Measurements from ENCODE around the gene PSAP. TPM values are rescaled to one million over a fixed set of nuclear protein-coding genes. Genes with fewer than 3 reads are reported as not detected.

Gene PSAP
- polyA plus RNA-seq, 1 donor from 2014 or later: 651 TPM

DNA sequence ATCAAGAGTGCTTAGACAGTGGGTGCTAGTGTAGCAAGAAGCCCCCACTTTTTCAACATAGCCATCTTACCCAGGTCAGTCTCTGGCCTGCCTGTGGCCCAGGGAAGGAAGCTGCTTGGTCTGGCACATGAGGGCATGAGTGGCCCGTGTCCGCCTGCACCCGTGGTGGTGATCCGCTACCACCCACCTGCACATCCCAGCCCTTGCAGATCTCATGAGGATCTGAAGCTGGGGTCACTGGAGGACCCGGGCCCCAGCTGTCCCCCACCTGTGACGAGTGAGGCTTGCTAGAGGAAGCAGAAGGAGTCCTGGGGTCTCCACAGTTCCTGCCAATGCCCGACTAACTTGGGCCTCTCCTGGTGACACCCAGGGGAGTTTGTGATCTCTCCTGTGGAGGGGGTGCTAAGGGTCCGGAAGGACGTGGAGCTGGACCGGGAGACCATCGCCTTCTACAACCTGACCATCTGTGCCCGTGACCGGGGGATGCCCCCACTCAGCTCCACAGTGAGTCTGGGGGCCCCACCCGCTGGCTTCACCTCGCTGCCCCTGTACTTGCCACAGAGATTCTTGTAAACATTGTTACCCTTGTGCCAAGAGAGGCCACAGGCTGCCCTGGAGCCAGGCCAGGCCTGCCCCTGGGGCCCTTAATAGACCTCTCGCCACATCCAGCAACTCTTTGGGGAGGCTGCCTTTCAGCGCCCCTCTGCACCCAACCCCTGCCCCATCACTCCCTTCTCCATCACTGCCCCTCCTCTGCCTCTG is 67.0 kb downstream of the PSAP start:
- H3K27ac ChIP-seq (ENCODE audit: low read length): no peak overlapping the region
- TF ChIP-seq EZH2 (IDR thresholded peaks at IDR 0.05; ENCODE audit: borderline replicate concordance, insufficient read depth, low read length, poor library complexity, severe bottlenecking) (no peak), REST (IDR thresholded peaks at IDR 0.05; ENCODE audit: borderline replicate concordance) (no peak), POLR2AphosphoS5 (IDR thresholded peaks at IDR 0.05) (no peak), RAD21 (conservative IDR thresholded peaks at IDR 0.05) (no peak)
- no peaks in the 10 kb centered on the region for H3K9me2 ChIP-seq (ENCODE audit: insufficient read depth, low read length)
- H4K20me1 ChIP-seq (ENCODE audit: insufficient read depth): no peaks in the 10 kb centered on the region
- H3K27me3 ChIP-seq (ENCODE audit: insufficient read depth, low read depth, low read length): no peaks in the 10 kb centered on the region
- no peak overlapping the region for H3K4me2 ChIP-seq (ENCODE audit: low read length)
- no peaks in the 10 kb centered on the region for H3K9me3 ChIP-seq (ENCODE audit: low read length)
- no peak overlapping the region for H3K9ac ChIP-seq (ENCODE audit: low read length)
- H2AFZ ChIP-seq (ENCODE audit: low read depth, low read length): no peak overlapping the region
- H3F3A ChIP-seq (ENCODE audit: insufficient read depth, low read length, poor library complexity, severe bottlenecking): no peaks in the 10 kb centered on the region
- no peak overlapping the region for H3K4me3 ChIP-seq (ENCODE audit: low read length)
- no peaks in the 10 kb centered on the region for H3K79me2 ChIP-seq (replicated peaks; ENCODE audit: insufficient read depth, low read length)
- H3K36me3 ChIP-seq (ENCODE audit: insufficient read depth, low read length): no peaks in the 10 kb centered on the region

GRCh38 chr10:71782917-71783490 is 68.0 kb downstream of the PSAP start:
- H3K27me3 ChIP-seq (ENCODE audit: insufficient read depth, low read depth, low read length): no peaks in the 10 kb centered on the region
- TF ChIP-seq SMC3 (conservative IDR thresholded peaks at IDR 0.05; ENCODE audit: poor library complexity) (no peak), RAD21 (conservative IDR thresholded peaks at IDR 0.05) (no peak), REST (IDR thresholded peaks at IDR 0.05; ENCODE audit: borderline replicate concordance) (no peak), EZH2 (IDR thresholded peaks at IDR 0.05; ENCODE audit: borderline replicate concordance, insufficient read depth, low read length, poor library complexity, severe bottlenecking) (no peak), TAF1 (IDR thresholded peaks at IDR 0.05; ENCODE audit: low read depth) (no peak), EP300 (conservative IDR thresholded peaks at IDR 0.05; ENCODE audit: poor library complexity, severe bottlenecking) (no peak), CTCF (IDR thresholded peaks at IDR 0.05; ENCODE audit: poor library complexity, severe bottlenecking) (no peak), POLR2AphosphoS5 (IDR thresholded peaks at IDR 0.05) (no peak), MXI1 (conservative IDR thresholded peaks at IDR 0.05; ENCODE audit: poor library complexity, severe bottlenecking) (no peak)
- H3K4me3 ChIP-seq (ENCODE audit: low read length): no peak overlapping the region
- H4K20me1 ChIP-seq (ENCODE audit: insufficient read depth): no peaks in the 10 kb centered on the region
- no peaks in the 10 kb centered on the region for H3K9me3 ChIP-seq (ENCODE audit: low read length)
- no peak overlapping the region for H3K4me2 ChIP-seq (ENCODE audit: low read length)
- no peaks in the 10 kb centered on the region for H3K36me3 ChIP-seq (ENCODE audit: insufficient read depth, low read length)
- no peaks in the 10 kb centered on the region for H3K9me2 ChIP-seq (ENCODE audit: insufficient read depth, low read length)
- no peaks in the 10 kb centered on the region for H3K79me2 ChIP-seq (replicated peaks; ENCODE audit: insufficient read depth, low read length)
- H3K9ac ChIP-seq (ENCODE audit: low read length): no peak overlapping the region
- no peaks in the 10 kb centered on the region for H3F3A ChIP-seq (ENCODE audit: insufficient read depth, low read length, poor library complexity, severe bottlenecking)
- H2AFZ ChIP-seq (ENCODE audit: low read depth, low read length): no peak overlapping the region
- no peak overlapping the region for H3K27ac ChIP-seq (ENCODE audit: low read length)

Data from neural cell (in vitro differentiated cells).